CD14-positive monocyte (primary cell): Measurements from ENCODE around the gene ACTL10. TPM values are rescaled to one million over a fixed set of nuclear protein-coding genes. Genes with fewer than 3 reads are reported as not detected.

Source experiments
- DNase-seq, 3 donors: peaks; one replicate each; pipeline ENCODE4 v3.0.0-alpha.2; 2011 to 2022
- H2AFZ ChIP-seq: 2 replicates; pipeline ENCODE4 v1.6.0; 2012; ENCODE audit warnings: mild to moderate bottlenecking, low read depth, low read length, inconsistent platforms; ENCODE audit not compliant: insufficient read depth, poor library complexity, severe bottlenecking
- H3K27ac ChIP-seq, 2 donors: 1 replicate in 1 of 2; 2 replicates in 1 of 2; pipeline ENCODE4 v1.5.1; 2012 to 2013; ENCODE audit warnings: low read length in 2 of 2, control low read depth in 1 of 2, inconsistent platforms in 1 of 2, low read depth in 1 of 2, mild to moderate bottlenecking in 1 of 2
- H3K27me3 ChIP-seq, 2 donors: one replicate each; pipeline versions ENCODE4 v1.6.0 to v1.6.1; 2011 to 2013; ENCODE audit warnings: low read length in 2 of 2; ENCODE audit not compliant: control insufficient read depth in 2 of 2, insufficient read depth in 2 of 2
- H3K36me3 ChIP-seq, 2 donors: replicated peaks in 1 of 2; 1 replicate in 1 of 2; 2 replicates in 1 of 2; pipeline versions ENCODE4 v1.5.1 to v1.6.1; 2012 to 2013; ENCODE audit warnings: low read length in 2 of 2, control low read depth in 1 of 2, inconsistent platforms in 1 of 2, mild to moderate bottlenecking in 1 of 2; ENCODE audit not compliant: insufficient read depth in 2 of 2, control insufficient read depth in 1 of 2
- H3K4me1 ChIP-seq, 2 donors: 1 replicate in 1 of 2; 2 replicates in 1 of 2; pipeline versions ENCODE4 v1.5.1 to v1.6.1; 2012 to 2013; ENCODE audit warnings: low read length in 2 of 2, control low read depth in 1 of 2, inconsistent platforms in 1 of 2, mild to moderate bottlenecking in 1 of 2, moderate library complexity in 1 of 2; ENCODE audit not compliant: insufficient read depth in 2 of 2, control insufficient read depth in 1 of 2
- H3K4me2 ChIP-seq: replicated peaks from 2 replicates; pipeline ENCODE3; 2012; ENCODE audit warnings: low read length, moderate library complexity, mild to moderate bottlenecking; ENCODE audit not compliant: poor library complexity, severe bottlenecking; ENCODE audit errors: extremely low read depth
- H3K4me3 ChIP-seq, 3 experiments: fragments of 200-600 bp in 1 of 3; sonication (generic) in 1 of 3; replicated peaks in 1 of 3; 1 replicate in 2 of 3; 2 replicates in 1 of 3; pipeline ENCODE4 v1.5.1; 2011 to 2013; ENCODE audit warnings: low read length in 3 of 3, mild to moderate bottlenecking in 3 of 3, control low read depth in 2 of 3, low read depth in 2 of 3, inconsistent platforms in 1 of 3, moderate library complexity in 1 of 3
- H3K79me2 ChIP-seq: 2 replicates; pipeline ENCODE4 v1.6.0; 2012; ENCODE audit warnings: mild to moderate bottlenecking, control low read depth, inconsistent platforms, low read length, moderate library complexity; ENCODE audit not compliant: insufficient read depth
- H3K9ac ChIP-seq: 2 replicates; pipeline ENCODE4 v1.6.0; 2017; ENCODE audit warnings: low read length, mild to moderate bottlenecking; ENCODE audit not compliant: insufficient read depth, poor library complexity, severe bottlenecking
- H3K9me3 ChIP-seq, 2 donors: replicated peaks in 1 of 2; 1 replicate in 1 of 2; 2 replicates in 1 of 2; pipeline versions ENCODE4 v1.5.1 to v1.6.1; 2012 to 2013; ENCODE audit warnings: low read length in 2 of 2, control low read depth in 1 of 2; ENCODE audit not compliant: control insufficient read depth in 1 of 2, insufficient read depth in 1 of 2
- H4K20me1 ChIP-seq: 2 replicates; pipeline ENCODE4 v1.6.0; 2012; ENCODE audit warnings: mild to moderate bottlenecking, low read length, control low read depth, moderate library complexity; ENCODE audit not compliant: insufficient read depth
- H3K27ac Mint-ChIP-seq, 7 donors: one replicate each; pipeline ENCODE4 v1.8.0; 2020; ENCODE audit warnings: mild to moderate bottlenecking in 7 of 7, mixed read lengths in 7 of 7, moderate library complexity in 6 of 7, inconsistent platforms in 2 of 7
- H3K27me3 Mint-ChIP-seq, 3 donors: one replicate each; pipeline ENCODE4 v1.8.0; 2021 to 2022; ENCODE audit warnings: low read depth in 3 of 3, mild to moderate bottlenecking in 3 of 3, mixed read lengths in 3 of 3, moderate library complexity in 3 of 3, inconsistent platforms in 1 of 3
- H3K36me3 Mint-ChIP-seq, 2 donors: one replicate each; pipeline ENCODE4 v1.8.0; 2020; ENCODE audit warnings: mixed read lengths in 2 of 2, inconsistent platforms in 1 of 2, mild to moderate bottlenecking in 1 of 2
- H3K4me1 Mint-ChIP-seq: one replicate; pipeline ENCODE4 v1.8.0; 2020; ENCODE audit warnings: mild to moderate bottlenecking, mixed read lengths
- H3K4me3 Mint-ChIP-seq, 2 donors: one replicate each; pipeline ENCODE4 v1.8.0; 2020; ENCODE audit warnings: mild to moderate bottlenecking in 2 of 2, mixed read lengths in 2 of 2, moderate library complexity in 1 of 2
- H3K9me3 Mint-ChIP-seq, 7 donors: one replicate each; pipeline ENCODE4 v1.8.0; 2020 to 2022; ENCODE audit warnings: mixed read lengths in 7 of 7, mild to moderate bottlenecking in 6 of 7, moderate library complexity in 6 of 7, inconsistent platforms in 2 of 7
- CTCF ChIP-seq: fragments of 200-600 bp; IDR thresholded peaks from one replicate; pipeline ENCODE4 v1.8.0; 2022; ENCODE audit warnings: antibody characterized with exemption, mild to moderate bottlenecking
- WGBS: methylation state at CpG from one replicate; pipeline ENCODE4 v1.1.5; 2013; ENCODE audit warnings: missing lambda C conversion rate; ENCODE audit not compliant: insufficient coverage; 5-methylcytosine and 5-hydroxymethylcytosine counted together
- intact Hi-C, 2 donors: fragments of 100-400 bp; cut with micrococcal nuclease; formaldehyde crosslinking; loops; one replicate each; pipeline versions ENCODE4 v1.15.0 to v1.15.1; 2023
- polyA plus RNA-seq, 3 donors: library from polyadenylated mRNA; depleted of rRNA in 1 of 3; unstranded in 2 of 3; stranded (reverse) in 1 of 3; fragments of 300-500 nt in 2 of 3; fragments of >200 nt in 1 of 3; fragmentation: Illumina TruSeq in 2 of 3; gene quantifications; 1 replicate in 2 of 3; 2 replicates in 1 of 3; pipeline ENCODE4 v1.2.3, GENCODE V29; 2012 to 2021

Gene ACTL10
- polyA plus RNA-seq, 3 donors = 0.31 to 1.2 (median 1.1) TPM

- intact Hi-C loops = loop anchor here in 1 of 2 donors (5.0 kb wide), 1 partner anchor 231 kb away; the partner anchor contains the start of gene SNTA1
- no peak for TF ChIP-seq CTCF
- H3K4me3 Mint-ChIP-seq = peak overlapping the region; percentile 91 to 97
- H3K36me3 Mint-ChIP-seq = peaks cover 5 to 22% of the 10 kb centered on the region in 2 donors
- no peak for DNase-seq
- Histone ChIP-seq H2AFZ (no peak overlapping the region), H3K4me3 (peak overlapping the region in 1 of 3 experiments; percentile 74), H3K9ac (no peak overlapping the region), H3K4me2 (peak overlapping the region; percentile 76), H3K4me1 (peaks cover 17 to 26% of the 10 kb centered on the region in 2 donors), H3K36me3 (no peaks in the 10 kb centered on the region), H4K20me1 (peaks cover 8% of the 10 kb centered on the region), H3K79me2 (no peaks in the 10 kb centered on the region), H3K9me3 (no peaks in the 10 kb centered on the region), H3K27me3 (no peaks in the 10 kb centered on the region), H3K27ac (no peak overlapping the region)
- no peak overlapping the region for H3K27ac Mint-ChIP-seq
- peaks cover 23% of the 10 kb centered on the region for H3K4me1 Mint-ChIP-seq
- 100% methylated on average over 1 of the region's 4 CpGs for WGBS
- peaks cover 2 to 8% (median 3%) of the 10 kb centered on the region in 3 donors for H3K27me3 Mint-ChIP-seq
- H3K9me3 Mint-ChIP-seq = no peaks in the 10 kb centered on the region
Observed at GRCh38 chr20:33673114-33673409, 6.3 kb downstream of the ACTL10 start.

GRCh38 chr20:33673410-33674293, 6.9 kb downstream of the ACTL10 start:
- DNase-seq = no peak
- Histone ChIP-seq H3K4me2 (peak overlapping the region; percentile 76), H3K4me3 (peak overlapping the region; percentile 42 to 74 (median 55)), H3K79me2 (no peaks in the 10 kb centered on the region), H3K9ac (peak overlapping the region; percentile 57), H3K9me3 (no peaks in the 10 kb centered on the region), H3K27ac (no peak overlapping the region), H3K4me1 (peaks cover 14 to 20% of the 10 kb centered on the region in 2 donors), H3K27me3 (no peaks in the 10 kb centered on the region), H3K36me3 (no peaks in the 10 kb centered on the region), H2AFZ (peak overlapping the region; percentile 87), H4K20me1 (peaks cover 2% of the 10 kb centered on the region)
- 21% methylated on average over 24 of the region's 29 CpGs for WGBS
- intact Hi-C loops = loop anchor here in 1 of 2 donors (5.0 kb wide), 1 partner anchor 231 kb away; the partner anchor contains the start of gene SNTA1
- Mint-ChIP-seq H3K9me3 (no peaks in the 10 kb centered on the region), H3K27ac (peak overlapping the region; percentile 27 to 91 (median 77)), H3K36me3 (peaks cover 5 to 25% of the 10 kb centered on the region in 2 donors), H3K4me1 (peaks cover 17% of the 10 kb centered on the region), H3K4me3 (peak overlapping the region; percentile 91 to 97), H3K27me3 (peaks cover 2 to 8% (median 3%) of the 10 kb centered on the region in 3 donors)
- no peak for TF ChIP-seq CTCF
